GM23338 (cell line): ENCODE measurements around the gene OGDHL. TPM values are rescaled to one million over a fixed set of nuclear protein-coding genes. Genes with fewer than 3 reads are reported as not detected.

Source experiments
- ATAC-seq: fragments of 200-7000 bp; cut with Tn5 transposase; 3 replicates; pipeline ENCODE4 v1.9.1; 2020
- DNase-seq: peaks from one replicate; pipeline ENCODE4 v3.0.0-alpha.2; 2015; ENCODE audit warnings: low spot score
- H2AFZ ChIP-seq: fragments of 200-600 bp; sonication (generic); 2 replicates; pipeline ENCODE4 v1.8.0; 2016; ENCODE audit warnings: antibody characterized with exemption, mild to moderate bottlenecking, moderate library complexity
- H3F3A ChIP-seq: fragments of 200-600 bp; sonication (generic); replicated peaks from 2 replicates; pipeline ENCODE4 v1.8.0; 2017; ENCODE audit warnings: antibody characterized with exemption, mixed run types, low read depth
- H3K27ac ChIP-seq: fragments of 200-600 bp; sonication (generic); 2 replicates; pipeline ENCODE4 v1.6.1; 2016; ENCODE audit warnings: low read depth
- H3K27me3 ChIP-seq: fragments of 200-600 bp; sonication (generic); 2 replicates; pipeline ENCODE4 v1.8.0; 2016; ENCODE audit warnings: mild to moderate bottlenecking, mixed run types, moderate library complexity; ENCODE audit not compliant: insufficient read depth
- H3K36me3 ChIP-seq: fragments of 200-600 bp; sonication (generic); 2 replicates; pipeline ENCODE4 v1.8.0; 2016; ENCODE audit warnings: mild to moderate bottlenecking; ENCODE audit not compliant: insufficient read depth
- H3K4me1 ChIP-seq: fragments of 200-600 bp; sonication (generic); 2 replicates; pipeline ENCODE4 v1.8.0; 2016; ENCODE audit warnings: mild to moderate bottlenecking, moderate library complexity; ENCODE audit not compliant: insufficient read depth
- H3K4me2 ChIP-seq: fragments of 200-600 bp; sonication (generic); 2 replicates; pipeline ENCODE4 v1.7.1; 2017; ENCODE audit warnings: mixed run types
- H3K4me3 ChIP-seq: fragments of 200-600 bp; sonication (generic); 2 replicates; pipeline ENCODE4 v1.6.1; 2016; ENCODE audit warnings: mixed run types
- H3K79me2 ChIP-seq: fragments of 200-600 bp; sonication (generic); replicated peaks from 2 replicates; pipeline ENCODE4 v1.8.0; 2017; ENCODE audit warnings: mild to moderate bottlenecking; ENCODE audit not compliant: insufficient read depth
- H3K9me2 ChIP-seq: fragments of 200-600 bp; sonication (generic); 2 replicates; pipeline ENCODE4 v1.8.0; 2017; ENCODE audit not compliant: insufficient read depth
- H4K20me1 ChIP-seq: fragments of 200-600 bp; sonication (generic); replicated peaks from 2 replicates; pipeline ENCODE4 v1.8.0; 2017; ENCODE audit warnings: mild to moderate bottlenecking; ENCODE audit not compliant: insufficient read depth
- H3K27ac Mint-ChIP-seq: 2 replicates; pipeline ENCODE4 v1.8.0; 2020; ENCODE audit warnings: inconsistent platforms, mild to moderate bottlenecking, moderate library complexity, mixed read lengths
- H3K27me3 Mint-ChIP-seq: 3 replicates; pipeline ENCODE4 v1.8.0; 2022; ENCODE audit warnings: low read depth, mild to moderate bottlenecking, moderate library complexity, mixed read lengths, inconsistent platforms; ENCODE audit not compliant: insufficient read depth, poor library complexity
- H3K36me3 Mint-ChIP-seq: 3 replicates; pipeline ENCODE4 v1.8.0; 2021; ENCODE audit warnings: low read depth, mild to moderate bottlenecking, inconsistent platforms, moderate library complexity, mixed read lengths
- H3K4me1 Mint-ChIP-seq: 3 replicates; pipeline ENCODE4 v1.8.0; 2020; ENCODE audit warnings: mild to moderate bottlenecking, inconsistent platforms, mixed read lengths
- H3K4me3 Mint-ChIP-seq: 3 replicates; pipeline ENCODE4 v1.8.0; 2021; ENCODE audit warnings: moderate library complexity, mild to moderate bottlenecking, inconsistent platforms, mixed read lengths
- H3K9me3 Mint-ChIP-seq: 3 replicates; pipeline ENCODE4 v1.8.0; 2020; ENCODE audit warnings: moderate library complexity, mild to moderate bottlenecking, inconsistent platforms, mixed read lengths
- CREB1 ChIP-seq: fragments of 250-450 bp; sonication (Bioruptor Pico); IDR thresholded peaks from 2 replicates; pipeline ENCODE4 v1.5.0; 2020; ENCODE audit warnings: low read depth, mild to moderate bottlenecking, moderate library complexity
- CTCF ChIP-seq, 2 experiments: fragments of 200-600 bp in 1 of 2; sonication (generic) in 1 of 2; conservative IDR thresholded peaks; 2 replicates each; pipeline versions ENCODE4 v1.5.1 to v1.6.1; 2016 to 2017; ENCODE audit warnings: antibody characterized with exemption in 2 of 2, low read depth in 2 of 2, mild to moderate bottlenecking in 2 of 2, moderate library complexity in 1 of 2
- ETS1 ChIP-seq: IDR thresholded peaks from 2 replicates; pipeline ENCODE4 v1.6.1; 2016; ENCODE audit warnings: antibody characterized with exemption
- EZH2 ChIP-seq: fragments of 200-600 bp; sonication (generic); IDR thresholded peaks from one replicate; pipeline ENCODE4 v1.8.0; 2017; ENCODE audit warnings: antibody characterized with exemption, mild to moderate bottlenecking, low read depth; ENCODE audit not compliant: unreplicated experiment
- EZH2phosphoT487 ChIP-seq: fragments of 200-600 bp; sonication (generic); IDR thresholded peaks from one replicate; pipeline ENCODE4 v1.8.1; 2018; ENCODE audit warnings: antibody characterized with exemption; ENCODE audit not compliant: unreplicated experiment
- JUNB ChIP-seq: IDR thresholded peaks from one replicate; pipeline ENCODE4 v1.6.1; 2016; ENCODE audit warnings: antibody characterized with exemption; ENCODE audit not compliant: unreplicated experiment
- NANOG ChIP-seq: IDR thresholded peaks from 2 replicates; pipeline ENCODE4 v1.6.1; 2016; ENCODE audit warnings: antibody characterized with exemption, borderline replicate concordance
- POLR2AphosphoS5 ChIP-seq: IDR thresholded peaks from 2 replicates; pipeline ENCODE4 v1.6.1; 2016; ENCODE audit warnings: antibody characterized with exemption, low read depth
- STAT1 ChIP-seq: IDR thresholded peaks from one replicate; pipeline ENCODE4 v1.6.1; 2016; ENCODE audit warnings: antibody characterized with exemption; ENCODE audit not compliant: unreplicated experiment
- ZNF114 ChIP-seq: fragments of 250-450 bp; sonication (Bioruptor Pico); IDR thresholded peaks from 2 replicates; pipeline ENCODE4 v1.5.0; 2020; ENCODE audit warnings: mild to moderate bottlenecking, moderate library complexity
- ZNF331 ChIP-seq: fragments of 250-450 bp; sonication (Bioruptor Pico); IDR thresholded peaks from 2 replicates; pipeline ENCODE4 v1.5.0; 2020; ENCODE audit warnings: low read depth, mild to moderate bottlenecking, moderate library complexity
- ZNF462 ChIP-seq: fragments of 250-450 bp; sonication (Bioruptor Pico); IDR thresholded peaks from 2 replicates; pipeline ENCODE4 v1.5.0; 2020; ENCODE audit warnings: mild to moderate bottlenecking, moderate library complexity
- polyA plus RNA-seq: library from polyadenylated mRNA; unstranded; fragments of >200 nt; fragmentation: Nextera tagmentation; extraction: Ambion mirVana; gene quantifications from 2 replicates; pipeline ENCODE4 v1.2.1, GENCODE V29; 2016
- total RNA-seq: library from RNA; depleted of rRNA; stranded (reverse); fragments of >200 nt; shearing (Covaris generic); gene quantifications from 2 replicates; pipeline ENCODE4 v1.2.3, GENCODE V29; 2014

OGDHL gene
- total and polyA plus RNA-seq, 2 experiments from 2014 or later: 8.3 to 15.5 TPM

- DNase-seq (no peak), ATAC-seq (no peak)
- H3F3A ChIP-seq: no peaks in the 10 kb centered on the region
- Mint-ChIP-seq H3K9me3 (no peaks in the 10 kb centered on the region), H3K27me3 (no peaks in the 10 kb centered on the region), H3K4me3 (no peak overlapping the region), H3K27ac (no peak overlapping the region), H3K4me1 (peaks cover 4% of the 10 kb centered on the region; the same call in 1 of the 3 replicates), H3K36me3 (no peaks in the 10 kb centered on the region)
- H2AFZ ChIP-seq: no peak overlapping the region
- H3K27me3 ChIP-seq: no peaks in the 10 kb centered on the region
- no peak for TF ChIP-seq POLR2AphosphoS5
- no peaks in the 10 kb centered on the region for H3K79me2 ChIP-seq
- no peaks in the 10 kb centered on the region for H3K36me3 ChIP-seq
- no peak overlapping the region for H3K4me2 ChIP-seq
- no peaks in the 10 kb centered on the region for H3K4me1 ChIP-seq
- H3K27ac ChIP-seq: no peak overlapping the region
- H3K9me2 ChIP-seq: no peaks in the 10 kb centered on the region
- no peak overlapping the region for H3K4me3 ChIP-seq
- H4K20me1 ChIP-seq: no peaks in the 10 kb centered on the region
Measured at GRCh38 chr10:49776851-49777250, 14.7 kb upstream of the OGDHL start.

GRCh38 chr10:49775014-49775413, 12.9 kb upstream of the OGDHL start:
- Histone ChIP-seq H2AFZ (no peak overlapping the region), H4K20me1 (no peaks in the 10 kb centered on the region), H3F3A (no peaks in the 10 kb centered on the region), H3K36me3 (no peaks in the 10 kb centered on the region), H3K27ac (no peak overlapping the region), H3K27me3 (peaks cover 7% of the 10 kb centered on the region), H3K9me2 (no peaks in the 10 kb centered on the region), H3K4me2 (no peak overlapping the region), H3K79me2 (no peaks in the 10 kb centered on the region), H3K4me1 (no peaks in the 10 kb centered on the region; the same call in 1 of the 2 replicates), H3K4me3 (no peak overlapping the region)
- DNase-seq: no peak
- ATAC-seq: no peak
- Mint-ChIP-seq H3K4me1 (peaks cover 8% of the 10 kb centered on the region; the same call in 2 of the 3 replicates), H3K27me3 (no peaks in the 10 kb centered on the region), H3K4me3 (no peak overlapping the region), H3K9me3 (no peaks in the 10 kb centered on the region), H3K27ac (no peak overlapping the region), H3K36me3 (no peaks in the 10 kb centered on the region)
- TF ChIP-seq JUNB (no peak), EZH2 (no peak), ZNF114 (no peak), STAT1 (no peak), CREB1 (CRISPR knock-in tag) (no peak), EZH2phosphoT487 (no peak), POLR2AphosphoS5 (no peak), ETS1 (no peak), ZNF462 (CRISPR knock-in tag) (no peak), NANOG (no peak), CTCF (conservative IDR thresholded peaks at IDR 0.05; ENCODE audit: low read depth in 2 of 2) (no peak), ZNF331 (CRISPR knock-in tag) (no peak)
